ENCODE measurements around the gene PCBD1.
"Not testable (repeated sequence)": the region's sequence is repeated elsewhere in the genome, so short reads cannot be mapped to it uniquely, and the experiment has no call there.

Gene PCBD1

GRCh38 chr10:70879207-70879606, 9.2 kb downstream of the PCBD1 start:
- Mint-ChIP-seq H3K9me3 (no peaks in the 10 kb centered on the region), H3K4me1 (no peaks in the 10 kb centered on the region), H3K27me3 (ENCODE audit: low read depth, poor library complexity) (no peaks in the 10 kb centered on the region), H3K4me3 (no peak overlapping the region), H3K27ac (no peak overlapping the region), H3K36me3 (ENCODE audit: low read depth) (peaks cover 56% of the 10 kb centered on the region)
- DNase-seq = no peak
- no peak for TF ChIP-seq CTCF (IDR thresholded peaks at IDR 0.05)

- TF ChIP-seq CTCF (IDR thresholded peaks at IDR 0.05) = no peak
- Mint-ChIP-seq H3K9me3 (no peaks in the 10 kb centered on the region), H3K4me3 (no peak overlapping the region), H3K4me1 (no peaks in the 10 kb centered on the region), H3K27ac (peak overlapping the region; percentile 35), H3K27me3 (ENCODE audit: low read depth, poor library complexity) (no peaks in the 10 kb centered on the region), H3K36me3 (ENCODE audit: low read depth) (peaks cover 66% of the 10 kb centered on the region)
- no peak for DNase-seq
Measured at GRCh38 chr10:70874061-70874460, 14.3 kb downstream of the PCBD1 start.

GRCh38 chr10:70872291-70872690, 16.1 kb downstream of the PCBD1 start:
- TF ChIP-seq CTCF (IDR thresholded peaks at IDR 0.05) = no peak
- Mint-ChIP-seq H3K27ac (no peak overlapping the region), H3K4me1 (no peaks in the 10 kb centered on the region), H3K36me3 (ENCODE audit: low read depth) (peaks cover 66% of the 10 kb centered on the region), H3K4me3 (no peak overlapping the region), H3K9me3 (no peaks in the 10 kb centered on the region), H3K27me3 (ENCODE audit: low read depth, poor library complexity) (no peaks in the 10 kb centered on the region)
- DNase-seq = no peak

DNA sequence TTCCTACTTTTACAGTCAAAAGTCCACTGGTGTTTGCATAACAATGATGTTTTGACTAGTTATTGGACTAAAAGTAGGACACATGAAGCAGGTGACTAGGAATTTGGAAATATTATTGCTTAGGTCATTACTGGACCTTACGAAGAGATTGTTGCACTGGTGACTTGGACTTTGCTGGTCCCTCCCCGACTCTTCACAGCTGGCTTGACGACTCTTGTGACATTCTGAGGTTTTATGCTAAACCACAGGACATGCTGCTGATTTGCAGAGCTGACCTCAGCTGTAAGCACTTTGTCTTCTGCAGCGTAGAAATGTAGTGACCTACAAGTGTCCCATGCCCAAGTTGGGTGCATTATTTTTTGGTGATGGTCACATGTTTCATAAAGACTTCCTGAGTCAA, 21.9 kb downstream of the PCBD1 start:
- Mint-ChIP-seq H3K4me3 (no peak overlapping the region), H3K27me3 (ENCODE audit: low read depth, poor library complexity) (no peaks in the 10 kb centered on the region), H3K27ac (no peak overlapping the region), H3K36me3 (ENCODE audit: low read depth) (peaks cover 63% of the 10 kb centered on the region), H3K9me3 (no peaks in the 10 kb centered on the region), H3K4me1 (peaks cover 13% of the 10 kb centered on the region)
- DNase-seq = no peak
- TF ChIP-seq CTCF (IDR thresholded peaks at IDR 0.05) = no peak

- Mint-ChIP-seq H3K4me3 (no peak overlapping the region), H3K36me3 (ENCODE audit: low read depth) (peaks cover 64% of the 10 kb centered on the region), H3K9me3 (peaks cover 5% of the 10 kb centered on the region), H3K27me3 (ENCODE audit: low read depth, poor library complexity) (no peaks in the 10 kb centered on the region), H3K4me1 (peaks cover 13% of the 10 kb centered on the region), H3K27ac (no peak overlapping the region)
- no peak for DNase-seq
- TF ChIP-seq CTCF (IDR thresholded peaks at IDR 0.05) = no peak
Measured at GRCh38 chr10:70864935-70865334, 23.4 kb downstream of the PCBD1 start.

DNA sequence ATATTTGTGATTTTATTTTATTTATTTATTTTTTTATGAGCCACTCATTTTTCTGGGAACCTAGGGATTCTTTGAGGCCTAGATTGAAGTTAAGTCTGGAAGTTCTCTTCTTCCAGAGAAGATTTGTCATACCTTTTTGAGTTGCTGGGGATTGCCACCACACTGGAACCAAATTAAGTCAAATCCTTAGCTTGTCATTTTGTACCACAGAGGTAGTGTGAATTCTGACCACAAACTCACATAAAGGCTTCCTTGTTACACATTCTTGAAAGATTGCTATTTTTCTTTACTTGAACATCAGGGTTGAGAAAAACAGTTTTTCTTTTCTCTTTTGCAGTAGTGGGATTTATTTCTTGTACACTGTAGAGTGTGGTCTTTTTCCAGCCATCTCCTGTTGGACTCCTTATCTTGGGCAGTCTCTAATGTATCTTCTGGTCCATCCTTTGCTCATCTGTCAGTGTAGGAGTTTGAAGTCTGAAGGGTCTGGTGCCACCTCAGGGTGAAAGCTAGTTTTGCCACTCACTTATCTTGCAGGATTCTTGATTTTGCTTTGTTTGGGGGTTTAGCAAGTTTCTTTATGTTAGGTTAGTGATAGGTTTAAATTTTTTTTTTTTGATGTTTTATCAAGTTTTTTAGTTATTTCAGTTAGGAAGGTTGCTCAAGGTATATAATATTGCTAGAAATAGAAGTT, 24.8 kb downstream of the PCBD1 start:
- Mint-ChIP-seq H3K36me3 (ENCODE audit: low read depth) (peaks cover 65% of the 10 kb centered on the region), H3K9me3 (peaks cover 5% of the 10 kb centered on the region), H3K4me3 (no peak overlapping the region), H3K27ac (peak overlapping the region; percentile 84), H3K4me1 (peaks cover 13% of the 10 kb centered on the region), H3K27me3 (ENCODE audit: low read depth, poor library complexity) (no peaks in the 10 kb centered on the region)
- no peak for TF ChIP-seq CTCF (IDR thresholded peaks at IDR 0.05)
- DNase-seq = no peak

DNA sequence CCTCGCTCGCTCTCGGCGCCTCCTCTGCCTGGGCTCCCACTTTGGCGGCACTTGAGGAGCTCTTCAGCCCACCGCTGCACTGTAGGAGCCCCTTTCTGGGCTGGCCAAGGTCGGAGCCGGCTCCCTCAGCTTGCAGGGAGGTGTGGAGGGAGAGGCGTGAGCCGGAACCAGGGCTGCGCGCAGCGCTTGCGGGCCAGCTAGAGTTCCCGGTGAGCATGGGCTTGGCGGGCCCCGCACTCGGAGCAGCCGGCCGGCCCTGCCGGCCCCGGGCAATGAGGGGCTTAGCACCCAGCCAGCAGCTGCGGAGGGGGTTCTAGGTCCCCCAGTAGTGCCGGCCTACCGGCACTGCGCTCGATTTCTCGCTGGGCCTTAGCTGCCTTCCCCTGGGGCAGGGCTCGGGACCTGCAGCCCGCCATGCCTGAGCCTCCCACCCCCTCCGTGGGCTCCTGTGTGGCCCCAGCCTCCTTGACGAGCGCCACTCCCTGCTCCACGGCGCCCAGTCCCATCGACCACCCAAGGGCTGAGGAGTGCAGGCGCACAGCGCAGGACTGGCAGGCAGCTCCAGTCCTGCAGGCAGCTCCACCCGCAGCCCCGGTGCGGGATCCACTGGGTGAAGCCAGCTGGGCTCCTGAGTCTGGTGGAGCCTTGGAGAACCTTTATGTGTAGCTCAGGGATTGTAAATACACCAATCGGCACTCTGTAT, 26.7 kb downstream of the PCBD1 start:
- not testable (repeated sequence) for H3K4me3 Mint-ChIP-seq; H3K9me3 Mint-ChIP-seq; H3K27me3 Mint-ChIP-seq (ENCODE audit: low read depth, poor library complexity); DNase-seq
- H3K36me3 Mint-ChIP-seq (ENCODE audit: low read depth) = peaks cover 71% of the 10 kb centered on the region
- H3K4me1 Mint-ChIP-seq = peaks cover 13% of the 10 kb centered on the region
- peak overlapping the region; percentile 93 for H3K27ac Mint-ChIP-seq

Data from nephron progenitor cell (in vitro differentiated cells).